Fibroblast of lung (primary cell): ENCODE results near the gene WIPI1.

ENCODE experiments used
- CTCF ChIP-seq, 2 donors: IDR thresholded peaks in 1 of 2; conservative IDR thresholded peaks in 1 of 2; 1 replicate in 1 of 2; 2 replicates in 1 of 2; pipeline ENCODE4 v1.5.1; 2011 to 2012; ENCODE audit warnings: low read length in 2 of 2, control low read depth in 1 of 2, inconsistent platforms in 1 of 2, low read depth in 1 of 2, mild to moderate bottlenecking in 1 of 2
- EZH2 ChIP-seq: IDR thresholded peaks from 2 replicates; pipeline ENCODE4 v1.5.1; 2012; ENCODE audit warnings: low read length, control low read depth, mild to moderate bottlenecking; ENCODE audit errors: missing control alignments

- TF ChIP-seq EZH2 (no peak), CTCF (conservative IDR thresholded peaks at IDR 0.05 in 1 of 2, IDR thresholded peaks at IDR 0.05 in 1 of 2; ENCODE audit: low read depth in 1 of 2, low read length in 2 of 2) (no peak)
Observed at GRCh38 chr17:68480885-68481284, 23.6 kb upstream of the WIPI1 start.
